Testis (tissue), 2 donors: ENCODE results near the gene MAEA.

Experiments
- CTCF ChIP-seq, 3 experiments: fragments of 450-650 bp in 2 of 3; fragments of 200-600 bp in 1 of 3; sonication (generic) in 1 of 3; IDR thresholded peaks; one replicate each; pipeline ENCODE4 v1.5.1; 2016 to 2019; ENCODE audit warnings: antibody characterized with exemption in 3 of 3, mild to moderate bottlenecking in 2 of 3, moderate library complexity in 1 of 3
- POLR2A ChIP-seq: fragments of 450-650 bp; IDR thresholded peaks from one replicate; pipeline ENCODE4 v1.6.1; 2017; ENCODE audit warnings: antibody characterized with exemption, mild to moderate bottlenecking, moderate library complexity

GRCh38 chr4:1358421-1359143 is 68.9 kb downstream of the MAEA start:
- TF ChIP-seq POLR2A: no peak
- no peak for TF ChIP-seq CTCF (IDR thresholded peaks at IDR 0.05)
